ENCODE data around the gene AAMP.

The AAMP gene

DNA sequence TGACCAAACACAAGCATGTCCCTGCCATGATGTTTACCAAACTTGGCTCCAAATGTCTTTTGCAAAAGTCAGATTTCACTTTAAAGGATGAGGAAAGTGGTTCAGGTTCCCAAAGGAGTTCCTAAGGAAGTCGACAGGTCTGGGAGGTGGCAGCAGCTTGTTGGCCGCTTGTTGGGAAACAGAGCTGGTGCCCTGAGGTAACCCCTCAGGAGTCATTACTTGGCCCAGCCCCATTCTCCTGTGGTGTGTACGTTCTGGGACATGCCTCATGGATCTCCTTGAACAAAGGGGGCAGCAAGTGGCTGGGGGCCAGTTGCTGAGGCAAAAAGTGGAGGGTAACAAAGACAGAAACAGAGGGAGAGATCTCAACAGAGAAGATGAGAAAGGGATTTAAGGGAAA lies 11.5 kb upstream of the AAMP start:
- TF ChIP-seq, protein P1, sequence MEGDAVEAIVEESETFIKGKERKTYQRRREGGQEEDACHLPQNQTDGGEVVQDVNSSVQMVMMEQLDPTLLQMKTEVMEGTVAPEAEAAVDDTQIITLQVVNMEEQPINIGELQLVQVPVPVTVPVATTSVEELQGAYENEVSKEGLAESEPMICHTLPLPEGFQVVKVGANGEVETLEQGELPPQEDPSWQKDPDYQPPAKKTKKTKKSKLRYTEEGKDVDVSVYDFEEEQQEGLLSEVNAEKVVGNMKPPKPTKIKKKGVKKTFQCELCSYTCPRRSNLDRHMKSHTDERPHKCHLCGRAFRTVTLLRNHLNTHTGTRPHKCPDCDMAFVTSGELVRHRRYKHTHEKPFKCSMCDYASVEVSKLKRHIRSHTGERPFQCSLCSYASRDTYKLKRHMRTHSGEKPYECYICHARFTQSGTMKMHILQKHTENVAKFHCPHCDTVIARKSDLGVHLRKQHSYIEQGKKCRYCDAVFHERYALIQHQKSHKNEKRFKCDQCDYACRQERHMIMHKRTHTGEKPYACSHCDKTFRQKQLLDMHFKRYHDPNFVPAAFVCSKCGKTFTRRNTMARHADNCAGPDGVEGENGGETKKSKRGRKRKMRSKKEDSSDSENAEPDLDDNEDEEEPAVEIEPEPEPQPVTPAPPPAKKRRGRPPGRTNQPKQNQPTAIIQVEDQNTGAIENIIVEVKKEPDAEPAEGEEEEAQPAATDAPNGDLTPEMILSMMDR (IDR thresholded peaks at IDR 0.05; ENCODE audit: control extremely low read depth, extremely low read depth, low read depth, missing control alignments), result no peak

DNA sequence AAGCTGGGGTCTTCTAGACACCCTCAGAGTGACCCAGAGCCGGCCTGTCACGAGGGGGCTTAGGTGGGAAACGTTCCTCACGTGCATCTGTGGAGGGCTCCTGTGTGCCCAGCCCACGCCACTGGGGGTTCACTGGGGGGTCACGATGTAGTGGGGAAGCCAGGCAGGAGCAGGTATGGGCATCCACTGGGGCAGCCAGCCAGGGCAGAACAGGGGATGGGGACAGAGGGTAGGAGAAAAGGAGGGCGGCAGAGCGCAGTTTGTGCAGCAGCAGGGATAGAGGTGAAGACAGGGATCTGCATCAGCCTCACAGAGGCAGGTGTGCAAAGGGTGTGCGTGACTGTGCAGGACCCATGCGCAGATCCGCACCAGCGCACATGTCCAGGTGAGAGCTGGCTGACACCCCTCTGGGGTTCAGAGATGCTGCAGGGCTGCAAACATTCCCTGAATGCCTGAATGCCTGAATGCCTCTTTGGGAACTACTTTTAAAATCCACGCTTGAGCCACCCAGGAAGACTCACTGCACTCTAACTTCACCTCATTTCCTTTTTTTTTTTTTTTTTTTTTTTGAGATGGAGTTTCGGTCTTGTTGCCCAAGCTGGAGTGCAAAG lies 10.4 kb upstream of the AAMP start:
- ChIA-PET CTCF (interaction anchor here (1.0 to 7.9 kb wide), 3 partner anchors 8 to 16 kb away, joined by 4 to 115 read pairs (median 4); partner anchors contain the start of genes AAMP and PNKD), POLR2A (no interaction called here)
- no peak for DNase-seq (ENCODE audit: extremely low spot score)
- TF ChIP-seq, protein P1 (IDR thresholded peaks at IDR 0.05; ENCODE audit: control extremely low read depth, extremely low read depth, low read depth, missing control alignments), result no peak

More for the DNA sequence above, 11.5 kb upstream of the AAMP start:
- ChIA-PET POLR2A (interaction anchor here (0.6 kb wide), 1 partner anchor 93 kb away, joined by 3 read pairs; no protein-coding TSS in a partner anchor), CTCF (interaction anchor here (0.9 to 7.9 kb wide), 4 partner anchors 10 to 19 kb away, joined by 3 to 115 read pairs (median 4); partner anchors contain the start of genes AAMP and PNKD)
- DNase-seq (ENCODE audit: extremely low spot score), result no peak

DNA sequence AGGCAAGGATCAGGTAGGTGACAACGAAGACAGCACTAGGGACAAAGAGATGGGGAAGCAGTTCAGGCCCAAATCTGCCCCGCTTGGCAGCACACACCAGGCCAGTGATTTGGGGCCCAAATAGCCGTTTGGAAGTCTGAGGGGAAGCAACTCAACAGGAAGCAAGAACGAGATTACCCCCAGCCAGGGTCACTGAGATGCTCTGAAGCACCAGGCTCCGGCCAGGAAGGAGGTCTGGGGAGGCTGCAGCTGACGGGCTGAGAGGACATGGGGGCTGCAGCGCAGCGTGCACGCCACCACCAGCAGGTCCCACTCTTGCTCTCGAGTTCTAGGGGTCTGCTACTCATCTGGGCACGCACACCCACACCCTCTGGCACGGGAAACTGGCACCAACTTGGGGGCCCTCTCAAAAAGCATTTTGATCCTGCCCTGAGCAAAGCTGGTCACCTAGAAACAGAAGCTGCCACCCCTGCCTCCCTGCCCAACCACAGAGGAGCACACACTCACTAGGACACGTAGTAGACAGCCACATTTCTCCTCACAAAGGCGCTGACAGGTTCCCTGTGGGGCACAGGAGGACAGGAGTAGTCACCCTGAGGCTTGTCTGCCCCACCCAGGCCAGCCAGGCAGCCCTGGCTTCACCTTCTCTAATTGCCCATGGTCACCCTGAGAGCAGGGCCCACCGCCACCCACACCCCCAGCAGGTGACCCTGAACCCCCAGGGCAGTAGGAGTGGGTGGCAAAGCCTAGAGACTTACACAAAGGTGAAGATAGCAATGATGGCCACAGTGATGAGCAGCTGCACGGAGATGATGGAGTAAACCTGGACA lies 8.8 kb upstream of the AAMP start:
- POLR2A ChIA-PET, result no interaction called here
- CTCF ChIA-PET, result interaction anchor here (1.0 kb wide), 1 partner anchor 8 kb away, joined by 4 read pairs; the partner anchor contains the start of genes AAMP and PNKD
- TF ChIP-seq, protein P1 (IDR thresholded peaks at IDR 0.05; ENCODE audit: control extremely low read depth, extremely low read depth, low read depth, missing control alignments), result no peak
- no peak for DNase-seq (ENCODE audit: extremely low spot score)

DNA sequence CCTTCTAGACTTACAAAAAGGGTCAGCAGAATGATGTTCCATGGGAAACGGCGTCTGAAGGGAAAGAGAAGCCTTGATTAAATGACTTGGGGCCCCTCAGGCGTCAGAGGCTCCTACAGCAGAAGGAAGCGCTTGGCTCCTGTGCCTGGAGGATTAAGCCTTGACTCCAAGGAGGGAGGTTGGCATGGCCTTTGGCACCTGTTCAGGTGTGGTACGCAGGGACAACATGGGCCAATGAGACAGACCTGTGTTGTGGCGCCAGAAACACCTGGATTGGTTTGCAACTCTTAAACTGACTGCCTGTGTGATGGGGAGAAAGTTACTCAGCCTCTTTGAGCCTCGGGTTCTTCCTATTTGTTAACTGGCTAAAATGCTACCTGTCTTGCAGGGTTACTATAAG lies 8.0 kb upstream of the AAMP start:
- ChIA-PET CTCF (no interaction called here), POLR2A (no interaction called here)
- TF ChIP-seq, protein P1 (IDR thresholded peaks at IDR 0.05; ENCODE audit: control extremely low read depth, extremely low read depth, low read depth, missing control alignments), result no peak
- DNase-seq (ENCODE audit: extremely low spot score), result no peak

DNA sequence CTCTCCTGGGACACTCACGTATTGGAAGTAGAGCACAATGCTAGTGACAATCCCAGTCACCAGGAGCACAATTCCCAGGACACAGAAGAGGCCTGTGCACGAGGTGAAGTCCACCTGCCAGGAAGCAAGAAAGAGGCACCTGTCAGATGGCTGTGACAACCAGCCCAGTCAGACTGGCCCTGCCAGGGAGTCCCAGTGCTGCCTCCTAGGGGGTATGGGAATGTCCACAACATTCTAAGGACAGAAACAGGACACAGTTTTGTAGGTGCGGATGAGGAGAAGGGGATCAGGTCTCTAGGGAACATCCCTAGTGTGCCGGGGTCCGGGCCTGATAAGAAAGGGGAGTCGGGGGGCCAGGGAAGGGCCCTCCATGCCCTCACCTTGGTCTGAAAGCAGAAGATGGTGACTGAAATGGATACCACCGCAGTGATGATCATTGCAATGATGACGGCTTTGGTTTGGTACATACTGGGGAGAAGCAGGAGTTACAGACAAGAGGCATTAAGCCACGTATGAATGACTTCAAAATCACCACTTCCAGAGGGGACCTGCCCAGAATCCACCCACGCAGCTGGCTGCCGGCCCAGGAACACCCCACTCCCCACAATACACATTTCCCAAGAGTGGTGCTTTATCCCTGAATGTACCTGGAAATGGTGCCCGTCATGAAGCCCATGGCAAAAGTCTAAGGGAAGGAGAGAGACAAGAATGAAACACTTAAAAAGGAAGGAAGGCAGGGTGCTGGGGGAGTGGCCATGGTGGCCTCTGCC lies 7.2 kb upstream of the AAMP start:
- ChIA-PET POLR2A (interaction anchor here (0.6 kb wide), 1 partner anchor 10 kb away, joined by 4 read pairs; no protein-coding TSS in a partner anchor), CTCF (interaction anchor here (1.3 to 5.5 kb wide), 5 partner anchors 9 to 571 kb away, joined by 3 to 34 read pairs (median 17); partner anchors contain the start of gene TMBIM1)
- TF ChIP-seq, protein P1 (IDR thresholded peaks at IDR 0.05; ENCODE audit: control extremely low read depth, extremely low read depth, low read depth, missing control alignments), result no peak
- no peak for DNase-seq (ENCODE audit: extremely low spot score)
